Astrocyte (in vitro differentiated cells and primary cell): Measurements from ENCODE around the gene BCL7A. TPM values are rescaled to one million over a fixed set of nuclear protein-coding genes. Genes with fewer than 3 reads are reported as not detected.

Experiments
- DNase-seq: peaks from one replicate; pipeline ENCODE4 v3.0.0-alpha.2; 2010; ENCODE audit warnings: low read depth
- FAIRE-seq: peaks from 2 replicates; lab custom pipeline; 2011; peaks lifted over from hg19 to GRCh38; lab: Jason Lieb, UNC
- H2AFZ ChIP-seq: 2 replicates; pipeline ENCODE4 v1.6.0; 2012; ENCODE audit warnings: low read depth, low read length, inconsistent platforms
- H3K27ac ChIP-seq: 2 replicates; pipeline ENCODE4 v1.5.1; 2011; ENCODE audit warnings: low read depth, low read length, inconsistent platforms
- H3K27me3 ChIP-seq: 2 replicates; pipeline ENCODE4 v1.6.0; 2011; ENCODE audit warnings: low read length, inconsistent platforms; ENCODE audit not compliant: insufficient read depth
- H3K36me3 ChIP-seq: 2 replicates; pipeline ENCODE4 v1.5.1; 2011; ENCODE audit warnings: low read length, inconsistent platforms; ENCODE audit not compliant: insufficient read depth
- H3K4me1 ChIP-seq: 2 replicates; pipeline ENCODE4 v1.5.1; 2011; ENCODE audit warnings: low read length, inconsistent platforms; ENCODE audit not compliant: insufficient read depth
- H3K4me2 ChIP-seq: 2 replicates; pipeline ENCODE4 v1.6.0; 2012; ENCODE audit warnings: low read length, inconsistent platforms
- H3K4me3 ChIP-seq: 2 replicates; pipeline ENCODE4 v1.5.1; 2011; ENCODE audit warnings: low read depth, mild to moderate bottlenecking, low read length, inconsistent platforms; ENCODE audit not compliant: insufficient read depth
- H3K79me2 ChIP-seq: 2 replicates; pipeline ENCODE4 v1.6.0; 2012; ENCODE audit warnings: mild to moderate bottlenecking, low read length, inconsistent platforms; ENCODE audit not compliant: insufficient read depth
- H3K9ac ChIP-seq: 2 replicates; pipeline ENCODE4 v1.6.0; 2012; ENCODE audit warnings: mild to moderate bottlenecking, low read length, inconsistent platforms
- H3K9me3 ChIP-seq: 2 replicates; pipeline ENCODE4 v1.5.1; 2012; ENCODE audit warnings: low read depth, mild to moderate bottlenecking, low read length, inconsistent platforms; ENCODE audit not compliant: insufficient read depth
- H4K20me1 ChIP-seq: 2 replicates; pipeline ENCODE4 v1.6.0; 2012; ENCODE audit warnings: low read length, inconsistent platforms; ENCODE audit not compliant: insufficient read depth
- H3K27ac Mint-ChIP-seq: one replicate; pipeline ENCODE4 v1.8.0; 2021; ENCODE audit warnings: mild to moderate bottlenecking, mixed read lengths; ENCODE audit not compliant: unreplicated experiment
- H3K27me3 Mint-ChIP-seq: one replicate; pipeline ENCODE4 v1.8.0; 2021; ENCODE audit warnings: low read depth, mixed read lengths; ENCODE audit not compliant: unreplicated experiment
- H3K36me3 Mint-ChIP-seq: one replicate; pipeline ENCODE4 v1.8.0; 2021; ENCODE audit warnings: low read depth, mixed read lengths; ENCODE audit not compliant: unreplicated experiment
- H3K4me1 Mint-ChIP-seq: one replicate; pipeline ENCODE4 v1.8.0; 2021; ENCODE audit warnings: low read depth, mixed read lengths; ENCODE audit not compliant: unreplicated experiment
- H3K4me3 Mint-ChIP-seq: one replicate; pipeline ENCODE4 v1.8.0; 2021; ENCODE audit warnings: mild to moderate bottlenecking, moderate library complexity, mixed read lengths; ENCODE audit not compliant: unreplicated experiment
- H3K9me3 Mint-ChIP-seq: one replicate; pipeline ENCODE4 v1.8.0; 2021; ENCODE audit warnings: mild to moderate bottlenecking, mixed read lengths; ENCODE audit not compliant: unreplicated experiment
- CTCF ChIP-seq: IDR thresholded peaks from 2 replicates; pipeline ENCODE4 v1.5.1; 2011; ENCODE audit warnings: low read depth, mild to moderate bottlenecking, inconsistent platforms, low read length, moderate library complexity; ENCODE audit not compliant: insufficient read depth
- EZH2 ChIP-seq: IDR thresholded peaks from 2 replicates; pipeline ENCODE4 v1.6.1; 2012; ENCODE audit warnings: mild to moderate bottlenecking, low read length, inconsistent platforms; ENCODE audit not compliant: insufficient read depth
- total RNA-seq: library from RNA; stranded (reverse); gene quantifications from 2 replicates; pipeline ENCODE4 v1.2.1, GENCODE V29; 2021

The BCL7A gene
- total RNA-seq, 1 donor from 2014 or later = 9.6 TPM

GRCh38 chr12:121989276-121990113 lies 32.2 kb upstream of the BCL7A start:
- Mint-ChIP-seq H3K4me3 (no peak overlapping the region), H3K27ac (no peak overlapping the region), H3K9me3 (no peaks in the 10 kb centered on the region), H3K36me3 (peaks cover 3% of the 10 kb centered on the region), H3K4me1 (peaks cover 3% of the 10 kb centered on the region), H3K27me3 (peaks cover 3% of the 10 kb centered on the region)
- Histone ChIP-seq H3K27me3 (no peaks in the 10 kb centered on the region), H4K20me1 (no peaks in the 10 kb centered on the region), H3K4me3 (no peak overlapping the region), H3K79me2 (no peaks in the 10 kb centered on the region), H3K9me3 (no peaks in the 10 kb centered on the region), H3K4me1 (peaks cover 16% of the 10 kb centered on the region), H2AFZ (no peak overlapping the region), H3K4me2 (no peak overlapping the region), H3K36me3 (no peaks in the 10 kb centered on the region), H3K9ac (no peak overlapping the region), H3K27ac (no peak overlapping the region)
- no peak for DNase-seq
- FAIRE-seq = no peak
- no peak for TF ChIP-seq CTCF
- no peak for TF ChIP-seq EZH2

GRCh38 chr12:121990114-121990647 lies 31.5 kb upstream of the BCL7A start:
- H3K27ac Mint-ChIP-seq = no peak overlapping the region
- no peaks in the 10 kb centered on the region for H3K79me2 ChIP-seq
- no peak overlapping the region for H3K4me3 ChIP-seq
- no peak overlapping the region for H3K4me2 ChIP-seq
- H3K27ac ChIP-seq = no peak overlapping the region
- H3K4me3 Mint-ChIP-seq = no peak overlapping the region
- no peak overlapping the region for H3K9ac ChIP-seq
- no peaks in the 10 kb centered on the region for H4K20me1 ChIP-seq
- peaks cover 3% of the 10 kb centered on the region for H3K4me1 Mint-ChIP-seq
- peaks cover 3% of the 10 kb centered on the region for H3K27me3 Mint-ChIP-seq
- H3K9me3 Mint-ChIP-seq = no peaks in the 10 kb centered on the region
- peaks cover 16% of the 10 kb centered on the region for H3K4me1 ChIP-seq
- DNase-seq (no peak), FAIRE-seq (no peak)
- H2AFZ ChIP-seq = no peak overlapping the region
- TF ChIP-seq CTCF (no peak), EZH2 (no peak)
- no peaks in the 10 kb centered on the region for H3K9me3 ChIP-seq
- H3K36me3 ChIP-seq = no peaks in the 10 kb centered on the region
- no peaks in the 10 kb centered on the region for H3K27me3 ChIP-seq
- peaks cover 3% of the 10 kb centered on the region for H3K36me3 Mint-ChIP-seq
